ENCODE measurements around the gene CAPN9.

GRCh38 chr1:230809256-230809990, 62.2 kb downstream of the CAPN9 start:
- TF ChIP-seq EZH2 (IDR thresholded peaks at IDR 0.05; ENCODE audit: borderline replicate concordance, low read depth, low read length, severe bottlenecking), result no peak
- no peak for TF ChIP-seq POLR2AphosphoS5 (IDR thresholded peaks at IDR 0.05; ENCODE audit: insufficient read depth, low read depth, low read length)
